HG03457 (cell line): ENCODE data around the gene ACP7.

Experiments
- ATAC-seq: cut with Tn5 transposase; IDR thresholded peaks from one replicate; pipeline ENCODE4 v1.9.1; 2021; ENCODE audit warnings: moderate number of reproducible peaks; ENCODE audit not compliant: unreplicated experiment

ACP7 gene

GRCh38 chr19:39146091-39146490, 61.9 kb downstream of the ACP7 start:
- no peak for ATAC-seq

GRCh38 chr19:39146686-39147450, 62.7 kb downstream of the ACP7 start:
- no peak for ATAC-seq

- ATAC-seq, result no peak
Measured at GRCh38 chr19:39147480-39147879, 63.3 kb downstream of the ACP7 start.

GRCh38 chr19:39148939-39149529, 64.9 kb downstream of the ACP7 start:
- no peak for ATAC-seq

- no peak for ATAC-seq
Measured at GRCh38 chr19:39150235-39150634, 66.1 kb downstream of the ACP7 start.

- ATAC-seq, result no peak
Measured at GRCh38 chr19:39150807-39151600, 66.8 kb downstream of the ACP7 start.

- ATAC-seq, result no peak
Measured at GRCh38 chr19:39152066-39152465, 67.9 kb downstream of the ACP7 start.

GRCh38 chr19:39154100-39154628, 70.0 kb downstream of the ACP7 start:
- no peak for ATAC-seq

GRCh38 chr19:39154629-39155100, 70.5 kb downstream of the ACP7 start:
- ATAC-seq, result no peak

- ATAC-seq, result no peak
Measured at GRCh38 chr19:39155114-39155700, 71.0 kb downstream of the ACP7 start.

GRCh38 chr19:39155741-39156140, 71.6 kb downstream of the ACP7 start:
- no peak for ATAC-seq

- no peak for ATAC-seq
Measured at GRCh38 chr19:39156326-39157230, 72.4 kb downstream of the ACP7 start.

- ATAC-seq, result no peak
Measured at GRCh38 chr19:39157275-39157996, 73.3 kb downstream of the ACP7 start.

- ATAC-seq, result no peak
Measured at GRCh38 chr19:39157997-39158389, 73.8 kb downstream of the ACP7 start.

- no peak for ATAC-seq
Measured at GRCh38 chr19:39158646-39159260, 74.6 kb downstream of the ACP7 start.

GRCh38 chr19:39160523-39160861, 76.3 kb downstream of the ACP7 start:
- ATAC-seq, result no peak
